ENCODE results near the gene SPC24.
"Not testable (repeated sequence)": the region's sequence is repeated elsewhere in the genome, so short reads cannot be mapped to it uniquely, and the experiment has no call there.

The SPC24 gene

GRCh38 chr19:11121963-11122362, 33.6 kb downstream of the SPC24 start:
- DNase-seq = not testable (repeated sequence)

DNA sequence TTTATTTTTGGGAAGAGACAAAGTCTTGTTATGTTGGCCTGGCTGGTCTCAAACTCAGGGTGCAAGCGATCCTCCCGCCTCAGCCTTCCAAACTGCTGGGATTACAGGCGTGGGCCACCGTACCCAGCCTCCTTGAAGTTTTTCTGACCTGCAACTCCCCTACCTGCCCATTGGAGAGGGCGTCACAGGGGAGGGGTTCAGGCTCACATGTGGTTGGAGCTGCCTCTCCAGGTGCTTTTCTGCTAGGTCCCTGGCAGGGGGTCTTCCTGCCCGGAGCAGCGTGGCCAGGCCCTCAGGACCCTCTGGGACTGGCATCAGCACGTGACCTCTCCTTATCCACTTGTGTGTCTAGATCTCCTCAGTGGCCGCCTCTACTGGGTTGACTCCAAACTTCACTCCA, 39.1 kb downstream of the SPC24 start:
- no peak for DNase-seq

GRCh38 chr19:11115895-11116446, 39.6 kb downstream of the SPC24 start:
- DNase-seq = no peak

- no peak for DNase-seq
Measured at GRCh38 chr19:11115042-11115441, 40.5 kb downstream of the SPC24 start.

DNA sequence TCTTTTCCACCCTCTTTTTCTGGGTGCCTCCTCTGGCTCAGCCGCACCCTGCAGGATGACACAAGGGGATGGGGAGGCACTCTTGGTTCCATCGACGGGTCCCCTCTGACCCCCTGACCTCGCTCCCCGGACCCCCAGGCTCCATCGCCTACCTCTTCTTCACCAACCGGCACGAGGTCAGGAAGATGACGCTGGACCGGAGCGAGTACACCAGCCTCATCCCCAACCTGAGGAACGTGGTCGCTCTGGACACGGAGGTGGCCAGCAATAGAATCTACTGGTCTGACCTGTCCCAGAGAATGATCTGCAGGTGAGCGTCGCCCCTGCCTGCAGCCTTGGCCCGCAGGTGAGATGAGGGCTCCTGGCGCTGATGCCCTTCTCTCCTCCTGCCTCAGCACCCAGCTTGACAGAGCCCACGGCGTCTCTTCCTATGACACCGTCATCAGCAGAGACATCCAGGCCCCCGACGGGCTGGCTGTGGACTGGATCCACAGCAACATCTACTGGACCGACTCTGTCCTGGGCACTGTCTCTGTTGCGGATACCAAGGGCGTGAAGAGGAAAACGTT, 42.4 kb downstream of the SPC24 start:
- no peak for DNase-seq

GRCh38 chr19:11111771-11112144, 43.8 kb downstream of the SPC24 start:
- no peak for DNase-seq

DNA sequence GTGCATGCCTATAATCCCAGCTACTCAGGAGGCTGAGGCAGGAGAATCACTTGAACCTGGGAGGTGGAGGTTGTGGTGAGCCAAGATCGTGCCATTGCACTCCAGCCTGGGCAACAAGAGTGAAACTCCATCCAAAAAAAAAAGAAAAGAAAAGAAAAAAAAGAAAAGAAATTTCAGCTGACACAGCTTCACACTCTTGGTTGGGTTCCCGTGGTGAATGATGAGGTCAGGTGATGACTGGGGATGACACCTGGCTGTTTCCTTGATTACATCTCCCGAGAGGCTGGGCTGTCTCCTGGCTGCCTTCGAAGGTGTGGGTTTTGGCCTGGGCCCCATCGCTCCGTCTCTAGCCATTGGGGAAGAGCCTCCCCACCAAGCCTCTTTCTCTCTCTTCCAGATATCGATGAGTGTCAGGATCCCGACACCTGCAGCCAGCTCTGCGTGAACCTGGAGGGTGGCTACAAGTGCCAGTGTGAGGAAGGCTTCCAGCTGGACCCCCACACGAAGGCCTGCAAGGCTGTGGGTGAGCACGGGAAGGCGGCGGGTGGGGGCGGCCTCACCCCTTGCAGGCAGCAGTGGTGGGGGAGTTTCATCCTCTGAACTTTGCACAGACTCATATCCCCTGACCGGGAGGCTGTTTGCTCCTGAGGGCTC, 44.3 kb downstream of the SPC24 start:
- no peak for DNase-seq

DNA sequence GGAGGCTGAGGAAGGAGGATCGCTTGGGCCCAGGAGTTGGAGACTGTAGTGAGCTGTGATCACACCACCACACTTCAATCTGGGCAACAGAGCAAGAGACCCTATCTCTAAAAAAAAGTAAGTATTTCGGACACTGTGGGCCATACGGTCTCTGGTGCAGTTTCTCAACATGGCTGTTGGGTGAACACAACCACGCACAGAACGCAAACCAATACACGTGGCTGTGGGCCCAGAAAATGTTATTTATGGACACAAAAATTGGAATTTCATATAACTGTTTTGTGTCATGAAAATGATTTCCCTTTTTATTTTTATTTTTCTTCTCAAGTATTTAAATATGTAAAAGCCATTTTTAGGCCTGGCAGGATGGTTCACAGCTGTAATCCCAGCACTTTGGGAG, 46.8 kb downstream of the SPC24 start:
- no peak for DNase-seq

DNA sequence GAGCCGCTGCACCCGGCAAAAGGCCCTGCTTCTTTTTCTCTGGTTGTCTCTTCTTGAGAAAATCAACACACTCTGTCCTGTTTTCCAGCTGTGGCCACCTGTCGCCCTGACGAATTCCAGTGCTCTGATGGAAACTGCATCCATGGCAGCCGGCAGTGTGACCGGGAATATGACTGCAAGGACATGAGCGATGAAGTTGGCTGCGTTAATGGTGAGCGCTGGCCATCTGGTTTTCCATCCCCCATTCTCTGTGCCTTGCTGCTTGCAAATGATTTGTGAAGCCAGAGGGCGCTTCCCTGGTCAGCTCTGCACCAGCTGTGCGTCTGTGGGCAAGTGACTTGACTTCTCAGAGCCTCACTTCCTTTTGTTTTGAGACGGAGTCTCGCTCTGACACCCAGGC, 49.1 kb downstream of the SPC24 start:
- no peak for DNase-seq

DNA sequence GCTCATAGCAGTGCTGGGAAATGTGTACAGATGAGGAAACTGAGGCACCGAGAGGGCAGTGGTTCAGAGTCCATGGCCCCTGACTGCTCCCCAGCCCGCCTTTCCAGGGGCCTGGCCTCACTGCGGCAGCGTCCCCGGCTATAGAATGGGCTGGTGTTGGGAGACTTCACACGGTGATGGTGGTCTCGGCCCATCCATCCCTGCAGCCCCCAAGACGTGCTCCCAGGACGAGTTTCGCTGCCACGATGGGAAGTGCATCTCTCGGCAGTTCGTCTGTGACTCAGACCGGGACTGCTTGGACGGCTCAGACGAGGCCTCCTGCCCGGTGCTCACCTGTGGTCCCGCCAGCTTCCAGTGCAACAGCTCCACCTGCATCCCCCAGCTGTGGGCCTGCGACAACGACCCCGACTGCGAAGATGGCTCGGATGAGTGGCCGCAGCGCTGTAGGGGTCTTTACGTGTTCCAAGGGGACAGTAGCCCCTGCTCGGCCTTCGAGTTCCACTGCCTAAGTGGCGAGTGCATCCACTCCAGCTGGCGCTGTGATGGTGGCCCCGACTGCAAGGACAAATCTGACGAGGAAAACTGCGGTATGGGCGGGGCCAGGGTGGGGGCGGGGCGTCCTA, 50.5 kb downstream of the SPC24 start:
- no peak for DNase-seq

DNA sequence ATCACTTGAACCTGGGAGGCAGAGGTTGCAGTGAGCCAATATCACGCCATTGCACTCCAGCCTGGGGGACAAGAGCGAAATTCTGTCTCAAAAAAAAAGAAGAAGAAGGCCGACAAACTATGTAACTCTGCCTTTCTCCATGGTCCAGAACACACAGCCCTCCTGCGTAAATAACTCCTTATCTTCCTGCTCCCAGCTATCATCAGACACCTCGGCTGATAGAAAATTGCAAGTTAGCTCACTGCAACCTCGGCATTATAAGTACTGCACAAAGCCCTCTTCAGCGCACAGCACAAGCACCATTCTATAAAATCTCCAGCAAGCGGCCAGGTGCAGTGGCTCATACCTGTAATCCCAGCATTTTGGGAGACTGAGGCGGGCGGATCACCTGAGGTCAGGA, 51.9 kb downstream of the SPC24 start:
- DNase-seq = not testable (repeated sequence)

DNA sequence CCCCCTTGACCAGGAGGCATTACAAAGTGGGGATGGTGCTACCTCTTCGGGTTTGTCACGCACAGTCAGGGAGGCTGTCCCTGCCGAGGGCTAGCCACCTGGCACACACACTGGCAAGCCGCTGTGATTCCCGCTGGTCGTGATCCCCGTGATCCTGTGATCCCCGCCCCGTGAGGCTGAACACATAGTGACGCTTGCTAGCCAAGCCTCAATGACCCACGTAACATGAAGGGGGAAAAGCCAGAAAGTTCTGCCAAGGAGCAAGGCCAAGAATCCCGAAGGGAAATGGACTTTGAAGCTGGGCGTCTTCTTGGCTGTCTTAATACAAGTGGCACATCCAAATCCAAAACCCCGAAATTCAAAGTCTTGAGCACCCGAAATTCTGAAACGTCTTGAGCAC, 52.6 kb downstream of the SPC24 start:
- DNase-seq = no peak

DNA sequence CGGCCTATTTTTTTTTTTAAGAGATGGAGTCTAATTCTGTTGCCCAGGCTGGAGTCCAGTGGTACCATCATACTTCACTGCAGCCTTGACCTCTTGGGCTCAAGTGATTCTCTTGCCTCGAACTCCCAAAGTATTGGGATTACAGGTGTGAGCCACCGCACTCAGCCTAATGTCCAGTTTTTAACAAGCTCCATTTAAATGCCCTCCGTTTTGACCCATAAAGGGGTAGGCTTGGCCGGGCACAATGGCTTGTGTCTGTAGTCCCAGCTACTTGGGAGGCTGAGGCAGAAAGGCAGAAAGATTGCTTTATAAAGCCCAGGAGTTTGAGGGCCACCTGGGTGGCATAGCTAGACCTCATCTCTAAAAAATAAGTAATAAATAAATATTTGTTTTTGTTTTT, 54.5 kb downstream of the SPC24 start:
- no peak for DNase-seq

GRCh38 chr19:11100049-11100448, 55.5 kb downstream of the SPC24 start:
- peak in 1 of 2 donors; percentile 6 for DNase-seq

GRCh38 chr19:11098861-11099260, 56.7 kb downstream of the SPC24 start:
- peak in 1 of 2 donors; percentile 0 for DNase-seq

GRCh38 chr19:11098327-11098726, 57.3 kb downstream of the SPC24 start:
- DNase-seq = peak in 1 of 2 donors; percentile 3

DNA sequence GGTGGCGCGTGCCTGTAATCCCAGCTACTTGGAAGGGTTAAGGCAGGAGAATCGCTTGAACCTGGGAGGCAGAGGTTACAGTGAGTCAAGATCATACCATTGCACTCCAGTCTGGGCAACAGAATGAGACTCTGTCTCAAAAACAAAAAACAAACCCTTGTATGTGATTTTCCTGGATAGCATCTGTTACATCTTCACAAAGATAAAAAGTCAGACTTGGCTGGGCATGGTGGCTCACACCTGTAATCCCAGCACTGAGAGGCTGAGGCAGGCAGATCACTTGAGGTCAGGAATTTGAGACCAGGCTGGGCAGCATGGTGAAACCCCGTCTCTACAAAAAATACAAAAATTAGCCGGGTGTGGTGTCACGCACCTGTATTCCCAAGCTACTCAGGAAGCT, 58.2 kb downstream of the SPC24 start:
- DNase-seq = not testable (repeated sequence)

- DNase-seq = peak; percentile 22 to 65
Measured at GRCh38 chr19:11096210-11096841, 59.3 kb downstream of the SPC24 start.
